HG03103 (cell line): Measurements from ENCODE around the gene MNT.
"Not testable (repeated sequence)": the region's sequence is repeated elsewhere in the genome, so short reads cannot be mapped to it uniquely, and the experiment has no call there.

Experiments
- ATAC-seq: cut with Tn5 transposase; IDR thresholded peaks from one replicate; pipeline ENCODE4 v1.9.1; 2021; ENCODE audit warnings: low read depth; ENCODE audit not compliant: unreplicated experiment

Gene MNT, protein sequence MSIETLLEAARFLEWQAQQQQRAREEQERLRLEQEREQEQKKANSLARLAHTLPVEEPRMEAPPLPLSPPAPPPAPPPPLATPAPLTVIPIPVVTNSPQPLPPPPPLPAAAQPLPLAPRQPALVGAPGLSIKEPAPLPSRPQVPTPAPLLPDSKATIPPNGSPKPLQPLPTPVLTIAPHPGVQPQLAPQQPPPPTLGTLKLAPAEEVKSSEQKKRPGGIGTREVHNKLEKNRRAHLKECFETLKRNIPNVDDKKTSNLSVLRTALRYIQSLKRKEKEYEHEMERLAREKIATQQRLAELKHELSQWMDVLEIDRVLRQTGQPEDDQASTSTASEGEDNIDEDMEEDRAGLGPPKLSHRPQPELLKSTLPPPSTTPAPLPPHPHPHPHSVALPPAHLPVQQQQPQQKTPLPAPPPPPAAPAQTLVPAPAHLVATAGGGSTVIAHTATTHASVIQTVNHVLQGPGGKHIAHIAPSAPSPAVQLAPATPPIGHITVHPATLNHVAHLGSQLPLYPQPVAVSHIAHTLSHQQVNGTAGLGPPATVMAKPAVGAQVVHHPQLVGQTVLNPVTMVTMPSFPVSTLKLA

DNA sequence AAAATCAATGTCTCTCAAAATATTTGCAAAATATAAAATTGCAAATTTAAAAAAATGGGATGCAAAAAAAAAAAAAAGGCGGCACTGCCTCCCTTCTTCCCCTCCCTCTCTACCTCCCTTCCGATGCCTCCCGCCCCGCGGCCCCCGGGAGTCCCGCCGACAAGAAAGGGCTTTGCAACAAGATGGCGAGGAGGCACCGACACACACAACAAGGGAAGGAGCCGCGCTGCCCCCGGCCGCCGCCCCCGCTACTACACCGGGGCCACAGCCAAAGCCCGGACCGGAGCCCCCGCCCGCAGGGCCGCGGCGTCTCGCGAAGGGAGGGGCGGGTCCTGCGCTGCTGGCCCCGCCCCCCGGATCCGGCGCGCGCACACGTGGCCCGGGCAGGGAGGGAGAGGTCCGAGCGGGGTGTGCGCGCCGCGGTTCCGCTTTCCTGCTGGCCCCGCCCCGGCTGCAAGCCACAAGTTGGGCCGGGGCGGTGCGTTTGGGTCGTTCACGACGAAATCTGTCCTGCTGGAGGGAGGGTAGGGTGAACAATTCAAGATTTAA is at the start of gene MNT:
Gene MNT (minus strand): TSS at position 184 of the 549 bp plus-strand sequence. CDS start 348 bp downstream, outside the sequence.
- peak; percentile 25 for ATAC-seq

DNA sequence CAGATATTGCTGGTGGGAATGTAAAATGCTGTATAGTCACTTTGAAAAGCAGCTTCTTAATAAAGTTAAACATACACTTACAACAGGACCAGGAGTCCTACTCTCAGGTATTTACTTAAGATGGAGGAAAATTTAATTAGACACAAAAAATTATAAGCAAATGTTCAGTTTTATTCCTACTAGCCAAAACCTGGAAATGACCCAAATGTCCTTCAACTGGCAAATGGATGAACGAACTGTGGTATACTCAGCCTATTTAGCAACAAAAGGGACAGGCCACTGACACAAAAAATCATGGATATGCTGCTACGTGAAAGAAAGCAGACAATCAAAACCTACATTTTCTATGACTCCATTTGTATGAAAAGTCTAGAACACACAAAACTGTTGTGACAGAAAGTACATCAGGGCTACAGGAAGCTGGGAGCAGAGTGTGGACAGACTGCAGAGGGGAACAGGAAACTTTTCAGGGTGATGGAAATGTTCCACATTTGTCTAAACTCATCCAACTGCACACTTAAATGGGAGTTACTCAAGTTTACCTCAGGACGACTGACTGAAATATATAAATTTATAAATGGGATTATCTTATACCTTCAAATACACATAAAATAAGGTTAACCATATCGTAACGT is 49.3 kb upstream of the MNT start:
- ATAC-seq, result no peak

DNA sequence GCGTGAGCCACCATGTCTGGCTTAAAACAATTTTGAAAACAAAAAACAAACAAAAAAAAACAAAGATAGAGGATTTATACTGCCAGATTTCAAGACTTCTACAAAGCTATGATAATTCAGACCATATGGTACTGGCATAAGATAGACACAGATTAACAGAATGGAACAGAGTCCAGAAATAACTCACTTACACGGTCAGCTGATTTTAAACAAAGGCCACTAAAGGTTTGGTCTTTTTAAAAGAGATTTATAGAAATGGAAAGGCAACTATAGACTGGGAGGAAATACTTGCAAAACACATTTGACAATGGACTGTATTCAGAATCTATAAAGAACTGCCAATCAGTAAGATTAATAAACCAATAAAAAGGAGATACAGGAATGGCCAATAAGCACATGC is 48.6 kb upstream of the MNT start:
- ATAC-seq, result no peak

GRCh38 chr17:2447479-2447878 is 46.6 kb upstream of the MNT start:
- not testable (repeated sequence) for ATAC-seq

- ATAC-seq, result no peak
Observed at GRCh38 chr17:2445638-2446037, 44.8 kb upstream of the MNT start.

DNA sequence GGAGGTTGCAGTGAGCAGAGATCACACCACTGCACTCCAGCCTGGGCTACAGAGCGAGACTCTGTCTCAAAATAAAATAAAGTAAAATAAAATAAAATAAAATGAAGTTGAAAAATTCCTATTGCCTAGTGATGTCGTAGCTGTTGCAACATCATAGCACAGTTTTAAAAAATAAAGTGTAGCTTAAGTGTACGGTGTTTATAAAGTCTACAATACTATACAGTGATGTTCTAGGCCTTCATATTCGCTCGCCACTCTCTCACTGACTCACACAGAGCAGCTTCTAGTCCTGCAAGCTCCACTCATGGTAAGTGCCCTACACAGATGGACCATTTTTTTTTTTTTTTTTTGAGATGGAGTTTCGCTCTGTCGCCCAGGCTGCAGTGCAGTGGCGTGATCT is 43.5 kb upstream of the MNT start:
- no peak for ATAC-seq

DNA sequence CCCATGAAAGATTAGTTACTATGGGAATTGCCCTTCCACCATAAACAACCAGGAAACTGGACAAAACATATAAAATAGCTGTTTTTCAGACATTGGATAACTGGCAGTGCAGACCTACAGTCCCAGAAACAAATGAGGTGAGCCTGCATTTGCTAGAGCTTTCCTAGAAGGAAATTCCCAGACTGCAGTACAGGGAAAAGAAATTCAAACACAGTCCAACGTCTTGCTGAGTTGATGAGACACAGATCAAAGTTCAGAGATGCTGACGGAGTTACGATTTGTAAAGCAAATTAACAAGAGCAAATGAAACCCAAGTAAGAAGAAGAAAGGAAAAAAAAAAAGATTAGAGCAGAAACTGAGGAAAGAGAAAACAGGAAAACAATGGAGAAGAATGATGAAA is 41.3 kb upstream of the MNT start:
- ATAC-seq, result no peak

GRCh38 chr17:2440930-2441329 is 40.1 kb upstream of the MNT start:
- no peak for ATAC-seq

- ATAC-seq, result not testable (repeated sequence)
Observed at GRCh38 chr17:2439997-2440396, 39.1 kb upstream of the MNT start.

DNA sequence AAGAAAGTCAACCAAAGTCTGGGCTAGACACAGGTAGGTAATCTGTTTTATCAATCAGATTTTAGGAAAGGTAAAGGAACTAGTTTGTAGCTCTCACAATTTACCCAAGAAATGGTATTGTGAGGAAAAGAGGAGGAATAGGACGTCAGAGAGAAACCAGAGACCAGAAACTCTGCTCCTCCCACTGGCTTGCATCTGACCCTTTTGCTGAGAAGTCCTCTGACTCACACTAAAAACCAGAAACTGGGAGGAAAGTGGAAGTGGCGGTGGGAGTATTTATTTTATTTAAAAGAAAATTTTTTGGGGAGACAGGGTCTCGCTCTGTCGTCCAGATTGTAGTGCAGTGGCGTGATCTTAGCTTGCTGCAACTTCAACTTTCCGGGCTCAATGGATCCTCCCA is 38.0 kb upstream of the MNT start:
- ATAC-seq, result no peak

DNA sequence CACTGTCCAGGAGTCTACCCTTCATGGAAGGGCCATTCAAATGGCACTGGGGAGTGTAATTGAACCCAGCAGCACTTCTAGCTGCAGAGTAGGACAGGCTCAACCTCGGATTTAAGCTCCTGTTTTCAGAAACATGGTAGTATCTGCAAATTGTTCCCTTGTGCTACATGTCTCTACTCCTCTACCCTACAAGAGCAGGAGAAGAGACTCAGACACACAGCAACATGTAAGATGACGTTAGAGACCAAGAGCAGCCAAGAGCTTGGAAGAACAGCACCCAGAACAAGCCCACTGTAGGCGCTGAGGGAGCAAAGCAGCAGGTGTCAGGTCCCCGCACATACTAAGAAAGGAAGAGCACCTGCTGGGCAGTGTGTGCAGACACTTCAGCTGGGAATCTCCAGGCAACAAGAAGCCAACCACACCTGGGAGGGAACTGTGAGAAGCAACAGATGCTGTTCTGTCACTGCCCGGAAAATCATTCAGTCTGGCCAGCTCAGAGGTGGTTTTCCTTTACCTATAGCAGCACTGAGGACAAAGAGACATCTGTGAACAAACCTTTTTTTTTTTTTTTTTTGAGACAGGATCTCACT is 35.6 kb upstream of the MNT start:
- ATAC-seq, result no peak

GRCh38 chr17:2435862-2436261 is 35.0 kb upstream of the MNT start:
- ATAC-seq, result no peak

DNA sequence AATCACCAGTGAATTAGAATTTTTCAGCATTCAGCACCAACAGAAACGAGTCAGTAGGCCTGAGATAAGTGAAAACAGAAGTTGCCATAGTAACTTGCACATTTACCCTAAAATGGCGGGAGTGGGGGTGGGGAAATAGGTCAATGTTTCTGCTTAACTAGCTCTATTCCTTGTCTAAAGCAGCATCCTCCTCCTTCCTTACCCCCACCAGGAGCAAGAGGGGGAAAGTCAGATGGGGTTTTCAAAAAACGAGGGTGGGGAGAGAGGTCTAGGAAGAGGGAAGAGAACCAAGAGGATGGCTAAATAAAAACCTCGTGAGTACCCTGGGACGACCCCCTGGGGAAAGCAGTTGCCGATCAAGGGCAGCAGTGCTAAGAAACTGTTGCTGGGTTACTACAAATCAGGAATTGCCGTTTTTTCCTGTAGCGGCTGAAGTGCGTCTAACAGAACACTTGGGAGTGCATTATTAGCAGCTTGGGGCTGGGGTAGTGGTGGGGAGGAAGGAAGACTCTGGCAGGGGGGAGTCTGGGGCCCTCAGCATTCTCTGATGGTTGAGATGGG is 34.4 kb upstream of the MNT start:
- no peak for ATAC-seq

DNA sequence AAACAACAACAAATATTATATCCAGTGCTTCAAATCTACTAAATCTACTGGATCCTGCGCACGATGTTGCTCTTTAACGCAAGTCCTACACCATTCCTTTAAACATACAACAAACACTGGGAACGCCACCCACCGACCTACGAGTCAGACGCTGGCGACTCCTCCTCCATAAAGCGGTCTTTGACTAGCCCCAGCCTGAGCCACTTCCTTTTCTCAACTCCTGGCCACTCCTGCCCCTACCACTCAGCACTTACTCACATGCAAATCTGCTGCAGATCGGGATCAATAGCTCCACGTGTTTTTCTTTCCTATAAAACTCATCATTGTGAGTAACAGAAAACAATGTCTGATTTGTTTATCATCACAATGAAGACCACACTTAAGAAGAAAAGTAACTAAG is 32.8 kb upstream of the MNT start:
- no peak for ATAC-seq

DNA sequence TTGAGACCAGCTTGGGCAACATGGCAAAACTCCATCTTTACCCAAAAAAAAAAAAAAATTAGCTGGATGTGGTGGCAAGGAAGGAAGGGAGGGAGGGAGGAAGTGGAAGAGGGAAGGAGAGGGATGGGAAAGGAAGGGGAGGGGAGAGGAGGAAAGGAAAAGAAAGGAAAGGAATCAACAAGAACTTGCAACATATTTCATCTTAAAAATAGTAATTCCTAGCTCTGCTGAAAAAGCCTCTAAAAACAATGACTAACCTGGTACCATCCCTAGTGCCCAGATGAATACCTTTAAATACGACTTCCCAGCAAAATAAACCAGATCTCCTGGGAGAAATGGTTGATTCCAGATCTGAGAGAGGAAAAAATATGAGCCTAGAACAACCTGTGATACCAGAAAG is 27.1 kb upstream of the MNT start:
- no peak for ATAC-seq

- no peak for ATAC-seq
Observed at GRCh38 chr17:2427215-2427614, 26.4 kb upstream of the MNT start.

GRCh38 chr17:2423271-2423670 is 22.4 kb upstream of the MNT start:
- no peak for ATAC-seq

GRCh38 chr17:2421315-2422147 is 20.7 kb upstream of the MNT start:
- no peak for ATAC-seq

- no peak for ATAC-seq
Observed at GRCh38 chr17:2420176-2420575, 19.3 kb upstream of the MNT start.

DNA sequence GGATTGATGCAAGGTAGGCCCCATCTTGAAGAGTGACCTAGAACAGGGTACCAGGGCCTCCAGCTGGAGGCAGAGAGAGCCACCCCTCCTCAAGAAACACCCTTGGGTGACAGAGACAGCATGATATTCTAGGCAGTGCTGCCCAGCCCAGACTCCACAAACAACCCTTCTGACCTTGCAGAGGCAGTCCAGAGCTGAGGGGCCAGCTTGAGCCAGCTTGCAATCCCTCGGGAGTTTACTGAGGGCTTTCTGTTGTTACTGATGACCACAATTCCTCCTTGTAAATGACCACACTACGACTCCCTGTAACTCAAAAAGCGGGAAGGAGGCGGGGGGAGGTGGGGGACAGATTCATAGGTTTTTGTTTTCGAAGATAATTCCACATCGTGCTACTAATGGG is 18.6 kb upstream of the MNT start:
- ATAC-seq, result no peak
